GM12801 (cell line): ENCODE data around the gene ZNF324B.

Source experiments
- TF ChIP-seq, protein P1 (sequence below): IDR thresholded peaks from one replicate; pipeline ENCODE4 v1.5.1; 2011; ENCODE audit warnings: control low read depth; ENCODE audit not compliant: insufficient read length; ENCODE audit errors: extremely low read depth

The ZNF324B gene

DNA sequence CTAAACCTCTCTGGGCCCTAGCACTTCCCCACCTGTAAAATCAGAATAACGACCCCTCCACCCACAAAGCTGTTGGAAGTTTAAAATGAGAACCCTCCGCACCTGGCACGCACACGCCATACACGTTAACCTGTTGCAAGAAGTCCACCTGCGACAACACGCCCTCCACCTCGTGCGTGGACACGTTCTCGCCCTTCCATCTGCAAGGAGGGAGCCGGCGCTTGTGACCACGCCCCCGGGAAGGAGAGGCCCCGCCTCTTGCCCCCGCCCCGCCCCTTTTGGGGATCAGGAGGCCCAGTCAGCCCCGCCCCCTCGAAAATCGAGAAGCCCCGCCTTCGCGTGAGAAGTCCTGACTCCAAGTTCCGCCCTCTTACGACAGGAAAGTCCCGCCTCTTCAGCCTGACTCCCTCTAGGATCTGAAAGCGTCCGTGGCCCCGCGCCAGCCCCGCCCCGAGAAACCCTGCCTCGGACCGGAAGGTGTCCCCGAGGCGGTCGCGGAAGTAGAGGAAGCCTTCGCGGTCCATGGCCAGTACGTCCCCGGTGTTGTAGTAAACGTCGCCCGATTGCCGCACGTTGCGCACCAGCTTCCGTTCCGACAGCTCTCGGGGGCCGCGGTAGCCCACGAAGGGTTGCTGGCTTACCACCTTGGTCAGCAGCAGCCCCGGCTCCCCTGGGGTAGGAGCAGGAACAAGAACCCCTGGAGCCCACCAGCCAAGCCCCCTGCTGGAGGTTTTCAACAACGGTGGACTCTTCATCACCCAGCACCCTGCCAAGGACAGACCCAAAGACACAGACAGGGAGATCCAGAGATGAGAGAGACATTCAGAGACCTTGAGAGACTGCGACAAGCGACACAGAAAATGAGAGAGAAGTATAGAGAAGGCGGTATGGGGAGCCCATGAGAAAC, 47.9 kb downstream of the ZNF324B start:
- TF ChIP-seq, protein P1, sequence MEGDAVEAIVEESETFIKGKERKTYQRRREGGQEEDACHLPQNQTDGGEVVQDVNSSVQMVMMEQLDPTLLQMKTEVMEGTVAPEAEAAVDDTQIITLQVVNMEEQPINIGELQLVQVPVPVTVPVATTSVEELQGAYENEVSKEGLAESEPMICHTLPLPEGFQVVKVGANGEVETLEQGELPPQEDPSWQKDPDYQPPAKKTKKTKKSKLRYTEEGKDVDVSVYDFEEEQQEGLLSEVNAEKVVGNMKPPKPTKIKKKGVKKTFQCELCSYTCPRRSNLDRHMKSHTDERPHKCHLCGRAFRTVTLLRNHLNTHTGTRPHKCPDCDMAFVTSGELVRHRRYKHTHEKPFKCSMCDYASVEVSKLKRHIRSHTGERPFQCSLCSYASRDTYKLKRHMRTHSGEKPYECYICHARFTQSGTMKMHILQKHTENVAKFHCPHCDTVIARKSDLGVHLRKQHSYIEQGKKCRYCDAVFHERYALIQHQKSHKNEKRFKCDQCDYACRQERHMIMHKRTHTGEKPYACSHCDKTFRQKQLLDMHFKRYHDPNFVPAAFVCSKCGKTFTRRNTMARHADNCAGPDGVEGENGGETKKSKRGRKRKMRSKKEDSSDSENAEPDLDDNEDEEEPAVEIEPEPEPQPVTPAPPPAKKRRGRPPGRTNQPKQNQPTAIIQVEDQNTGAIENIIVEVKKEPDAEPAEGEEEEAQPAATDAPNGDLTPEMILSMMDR: no peak

GRCh38 chr19:58500242-58500641, 48.8 kb downstream of the ZNF324B start:
- TF ChIP-seq, protein P1: no peak
